RWPE1 (cell line): ENCODE results near the gene CCDC170.

Source experiments
- CTCF ChIA-PET: fragments of 350-600 bp; sonication (Branson Sonifier 250); formaldehyde crosslinking; extraction: SDS; loops from one replicate; lab custom pipeline; 2021; lab: Yijun Ruan, JAX
- POLR2A ChIA-PET: fragments of 400-600 bp; formaldehyde crosslinking; extraction: SDS; loops from one replicate; lab custom pipeline; 2020; ENCODE audit warnings: antibody characterized with exemption; ENCODE audit not compliant: low non-redundant PET; lab: Yijun Ruan, JAX
- DNase-seq: peaks from one replicate; pipeline ENCODE4 v3.0.0; 2012; ENCODE audit warnings: low spot score
- H3K27ac ChIP-seq: fragments of 450-650 bp; 2 replicates; pipeline ENCODE4 v1.5.1; 2017
- CTCF ChIP-seq: fragments of 450-650 bp; conservative IDR thresholded peaks from 2 replicates; pipeline ENCODE4 v1.5.1; 2017; ENCODE audit warnings: low read depth, mild to moderate bottlenecking

CCDC170 gene

GRCh38 chr6:151548201-151548600 is 54.4 kb downstream of the CCDC170 start:
- ChIA-PET POLR2A (no interaction called here), CTCF (interaction anchor here (0.6 kb wide), 1 partner anchor 719 kb away, joined by 3 read pairs; no protein-coding TSS in a partner anchor)
- no peak overlapping the region for H3K27ac ChIP-seq
- no peak for TF ChIP-seq CTCF
- DNase-seq = no peak

- no peak for TF ChIP-seq CTCF
- CTCF ChIA-PET = no interaction called here
- POLR2A ChIA-PET = no interaction called here
- no peak overlapping the region for H3K27ac ChIP-seq
- DNase-seq = no peak
These were observed 56.0 kb downstream of the CCDC170 start for GRCh38 chr6:151549790-151550189.

- no peak for DNase-seq
- ChIA-PET CTCF (no interaction called here), POLR2A (no interaction called here)
- H3K27ac ChIP-seq = no peak overlapping the region
- TF ChIP-seq CTCF = no peak
These were observed 56.8 kb downstream of the CCDC170 start for GRCh38 chr6:151550618-151551017.

- ChIA-PET POLR2A (no interaction called here), CTCF (no interaction called here)
- no peak for DNase-seq
- TF ChIP-seq CTCF = no peak
- no peak overlapping the region for H3K27ac ChIP-seq
These were observed 57.5 kb downstream of the CCDC170 start for GRCh38 chr6:151551223-151551857.

- DNase-seq = no peak
- H3K27ac ChIP-seq = no peak overlapping the region
- ChIA-PET CTCF (no interaction called here), POLR2A (no interaction called here)
- TF ChIP-seq CTCF = no peak
These were observed 59.8 kb downstream of the CCDC170 start for GRCh38 chr6:151553416-151554165.

GRCh38 chr6:151561238-151561637 is 67.4 kb downstream of the CCDC170 start:
- TF ChIP-seq CTCF = no peak
- DNase-seq = no peak
- CTCF ChIA-PET = no interaction called here
- POLR2A ChIA-PET = no interaction called here
- H3K27ac ChIP-seq = no peak overlapping the region
